NCI-H446 treated with DMSO at 0.1 percent for 48 hours (cell line): ENCODE measurements around the gene SEPTIN8.

Experiments
- DNase-seq: peaks from one replicate; lab custom pipeline; 2025; lab: John Stamatoyannopoulos, UW

Gene SEPTIN8

GRCh38 chr5:132748522-132749000 lies 28.5 kb downstream of the SEPTIN8 start:
- no peak for DNase-seq

GRCh38 chr5:132747616-132748440 lies 29.2 kb downstream of the SEPTIN8 start:
- DNase-seq = no peak

- DNase-seq = no peak
Measured at GRCh38 chr5:132746954-132747615, 30.0 kb downstream of the SEPTIN8 start, which contains the start of gene CCNI2. Gene CCNI2, plus strand, starts transcription at chr5:132747426. Its CDS starts 70 bp downstream, at chr5:132747496.

GRCh38 chr5:132746592-132746953 lies 30.5 kb downstream of the SEPTIN8 start:
- DNase-seq = no peak

- no peak for DNase-seq
Measured at GRCh38 chr5:132744659-132745058, 32.4 kb downstream of the SEPTIN8 start.

GRCh38 chr5:132742626-132743025 lies 34.4 kb downstream of the SEPTIN8 start:
- DNase-seq = no peak

GRCh38 chr5:132742158-132742557 lies 34.9 kb downstream of the SEPTIN8 start:
- no peak for DNase-seq

GRCh38 chr5:132739232-132739631 lies 37.8 kb downstream of the SEPTIN8 start:
- DNase-seq = no peak

GRCh38 chr5:132737982-132738681 lies 38.9 kb downstream of the SEPTIN8 start:
- no peak for DNase-seq

- DNase-seq = peak; percentile 89
Measured at GRCh38 chr5:132736853-132737833, 39.9 kb downstream of the SEPTIN8 start, which contains the start of gene KIF3A. Gene KIF3A, minus strand, starts transcription at chr5:132737546. Its CDS starts 127 bp downstream, at chr5:132737419.

GRCh38 chr5:132734687-132735086 lies 42.4 kb downstream of the SEPTIN8 start:
- no peak for DNase-seq

GRCh38 chr5:132733499-132734148 lies 43.4 kb downstream of the SEPTIN8 start:
- DNase-seq = no peak

GRCh38 chr5:132729896-132730295 lies 47.1 kb downstream of the SEPTIN8 start:
- no peak for DNase-seq

GRCh38 chr5:132725745-132726144 lies 51.3 kb downstream of the SEPTIN8 start:
- DNase-seq = no peak

- no peak for DNase-seq
Measured at GRCh38 chr5:132718544-132719312, 58.3 kb downstream of the SEPTIN8 start.

GRCh38 chr5:132714456-132715307 lies 62.4 kb downstream of the SEPTIN8 start:
- DNase-seq = no peak

GRCh38 chr5:132708645-132709044 lies 68.4 kb downstream of the SEPTIN8 start:
- DNase-seq = no peak

GRCh38 chr5:132704875-132705274 lies 72.2 kb downstream of the SEPTIN8 start:
- no peak for DNase-seq
